ENCODE data around the gene PGM2.

PGM2 gene

DNA sequence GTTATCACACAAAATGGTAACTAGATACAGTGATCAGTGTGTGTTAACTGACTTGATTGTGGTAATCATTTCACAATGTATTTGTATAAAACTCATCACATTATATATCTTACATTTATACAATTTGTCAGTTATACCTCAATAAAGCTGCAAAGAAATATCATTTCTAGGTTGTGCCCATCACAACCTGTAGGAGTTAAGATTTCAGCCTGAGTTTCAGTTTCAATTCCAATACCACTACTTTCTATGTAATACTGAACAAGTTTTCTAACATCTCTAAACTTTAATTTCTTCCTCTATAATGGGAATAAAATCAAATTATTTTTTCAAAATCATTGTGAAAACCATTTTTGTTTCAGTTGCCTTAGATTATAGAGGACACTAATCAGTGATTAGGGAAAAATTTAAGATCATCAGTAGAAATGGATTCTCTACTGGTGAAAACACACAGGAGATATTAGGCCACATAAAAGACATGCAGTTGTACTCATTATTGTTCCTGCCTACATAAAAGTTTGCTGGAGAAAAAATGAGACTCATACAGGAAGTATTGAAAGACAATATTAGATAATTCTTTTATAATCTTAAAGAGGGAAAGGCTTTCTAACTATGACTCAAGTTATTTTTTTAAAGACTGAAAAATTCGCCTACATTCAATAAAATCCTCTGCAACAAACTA lies 46.0 kb downstream of the PGM2 start:
- no peak for DNase-seq (ENCODE audit: extremely low read depth, low read depth)
- no peak overlapping the region for H3K4me3 ChIP-seq (replicated peaks; ENCODE audit: low read depth, low read length)
- TF ChIP-seq, protein P1, sequence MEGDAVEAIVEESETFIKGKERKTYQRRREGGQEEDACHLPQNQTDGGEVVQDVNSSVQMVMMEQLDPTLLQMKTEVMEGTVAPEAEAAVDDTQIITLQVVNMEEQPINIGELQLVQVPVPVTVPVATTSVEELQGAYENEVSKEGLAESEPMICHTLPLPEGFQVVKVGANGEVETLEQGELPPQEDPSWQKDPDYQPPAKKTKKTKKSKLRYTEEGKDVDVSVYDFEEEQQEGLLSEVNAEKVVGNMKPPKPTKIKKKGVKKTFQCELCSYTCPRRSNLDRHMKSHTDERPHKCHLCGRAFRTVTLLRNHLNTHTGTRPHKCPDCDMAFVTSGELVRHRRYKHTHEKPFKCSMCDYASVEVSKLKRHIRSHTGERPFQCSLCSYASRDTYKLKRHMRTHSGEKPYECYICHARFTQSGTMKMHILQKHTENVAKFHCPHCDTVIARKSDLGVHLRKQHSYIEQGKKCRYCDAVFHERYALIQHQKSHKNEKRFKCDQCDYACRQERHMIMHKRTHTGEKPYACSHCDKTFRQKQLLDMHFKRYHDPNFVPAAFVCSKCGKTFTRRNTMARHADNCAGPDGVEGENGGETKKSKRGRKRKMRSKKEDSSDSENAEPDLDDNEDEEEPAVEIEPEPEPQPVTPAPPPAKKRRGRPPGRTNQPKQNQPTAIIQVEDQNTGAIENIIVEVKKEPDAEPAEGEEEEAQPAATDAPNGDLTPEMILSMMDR (IDR thresholded peaks at IDR 0.05; ENCODE audit: low read depth, low read length, missing control alignments) = no peak

DNA sequence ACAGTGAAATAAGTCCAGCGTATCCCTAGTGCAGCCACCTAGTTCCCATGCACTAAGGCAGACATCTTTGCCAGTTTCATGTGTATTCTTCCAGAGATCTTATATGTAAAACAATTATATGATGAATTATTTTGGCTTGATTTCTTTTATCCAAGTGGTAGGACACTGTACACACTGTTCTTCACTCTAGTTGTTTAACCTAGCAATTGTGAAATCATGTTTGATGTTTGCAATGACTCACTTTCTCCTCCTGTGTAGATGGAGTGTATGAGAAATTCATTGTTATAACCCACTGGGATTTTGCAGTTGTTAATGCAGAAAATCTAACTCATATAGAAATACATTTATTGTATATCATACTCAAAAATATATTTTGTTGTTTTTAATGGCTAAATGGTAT lies 46.9 kb downstream of the PGM2 start:
- H3K4me3 ChIP-seq (replicated peaks; ENCODE audit: low read depth, low read length) = no peak overlapping the region
- TF ChIP-seq, protein P1 (IDR thresholded peaks at IDR 0.05; ENCODE audit: low read depth, low read length, missing control alignments) = no peak
- DNase-seq (ENCODE audit: extremely low read depth, low read depth) = no peak

DNA sequence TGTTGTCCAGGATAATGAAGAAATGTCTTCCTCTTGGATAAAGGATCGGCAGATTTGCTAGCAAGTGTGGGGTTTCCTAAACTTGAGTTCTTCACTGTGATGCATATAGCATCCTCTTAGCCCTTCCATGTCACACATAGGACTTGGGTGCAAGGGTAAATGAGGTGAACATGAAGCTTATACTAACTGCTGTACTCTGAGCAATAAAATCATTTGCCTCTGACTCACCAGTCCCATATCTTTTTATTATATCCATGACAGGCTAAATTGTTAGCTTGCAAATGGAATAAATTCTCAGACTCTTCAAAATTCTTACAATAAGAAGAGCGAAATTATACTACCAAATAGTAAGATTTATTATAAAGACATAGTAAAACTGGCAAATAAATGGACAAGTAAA lies 49.7 kb downstream of the PGM2 start:
- no peak overlapping the region for H3K4me3 ChIP-seq (replicated peaks; ENCODE audit: low read depth, low read length)
- DNase-seq (ENCODE audit: extremely low read depth, low read depth) = no peak
- TF ChIP-seq, protein P1 (IDR thresholded peaks at IDR 0.05; ENCODE audit: low read depth, low read length, missing control alignments) = no peak

DNA sequence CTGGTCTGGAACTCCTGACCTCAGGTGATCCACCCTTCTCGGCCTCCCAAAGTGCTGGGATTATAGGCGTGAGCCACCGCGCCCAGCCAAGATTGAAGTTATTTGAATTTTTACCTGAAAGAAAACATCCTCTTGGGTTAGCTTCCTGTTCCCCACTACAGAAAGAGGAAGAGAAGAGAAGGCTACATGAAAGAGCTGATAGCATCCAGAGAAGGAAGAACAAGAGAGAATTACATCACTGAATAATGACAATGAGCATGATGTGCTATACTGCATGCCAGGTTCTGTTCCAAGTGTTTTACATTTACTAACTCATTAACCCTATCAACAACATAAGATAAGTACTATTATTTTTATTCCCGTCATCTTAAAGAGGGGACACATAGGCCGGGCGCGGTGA lies 52.9 kb downstream of the PGM2 start:
- DNase-seq (ENCODE audit: extremely low read depth, low read depth) = no peak
- no peak overlapping the region for H3K4me3 ChIP-seq (replicated peaks; ENCODE audit: low read depth, low read length)
- TF ChIP-seq, protein P1 (IDR thresholded peaks at IDR 0.05; ENCODE audit: low read depth, low read length, missing control alignments) = no peak

DNA sequence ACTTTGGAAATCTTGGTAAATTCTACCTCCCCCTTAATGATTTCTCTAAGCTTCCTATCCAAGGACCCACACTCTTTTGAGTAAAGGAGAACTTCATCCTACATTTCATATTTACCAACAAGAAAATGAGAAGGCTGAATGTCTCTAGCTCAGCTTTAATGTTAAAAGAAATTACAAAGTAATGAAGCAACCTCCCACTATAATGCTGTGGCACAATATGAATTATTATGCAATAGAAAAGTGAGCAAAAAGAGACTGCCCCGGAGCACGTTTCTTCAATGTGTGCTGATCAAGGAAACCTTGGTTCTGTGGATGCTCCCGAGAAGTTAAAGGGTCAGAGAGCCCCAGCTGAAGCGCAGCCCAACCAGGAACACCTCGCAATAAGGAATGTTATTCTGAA lies 55.3 kb downstream of the PGM2 start:
- TF ChIP-seq, protein P1 (IDR thresholded peaks at IDR 0.05; ENCODE audit: low read depth, low read length, missing control alignments) = no peak
- no peak overlapping the region for H3K4me3 ChIP-seq (replicated peaks; ENCODE audit: low read depth, low read length)
- no peak for DNase-seq (ENCODE audit: extremely low read depth, low read depth)

DNA sequence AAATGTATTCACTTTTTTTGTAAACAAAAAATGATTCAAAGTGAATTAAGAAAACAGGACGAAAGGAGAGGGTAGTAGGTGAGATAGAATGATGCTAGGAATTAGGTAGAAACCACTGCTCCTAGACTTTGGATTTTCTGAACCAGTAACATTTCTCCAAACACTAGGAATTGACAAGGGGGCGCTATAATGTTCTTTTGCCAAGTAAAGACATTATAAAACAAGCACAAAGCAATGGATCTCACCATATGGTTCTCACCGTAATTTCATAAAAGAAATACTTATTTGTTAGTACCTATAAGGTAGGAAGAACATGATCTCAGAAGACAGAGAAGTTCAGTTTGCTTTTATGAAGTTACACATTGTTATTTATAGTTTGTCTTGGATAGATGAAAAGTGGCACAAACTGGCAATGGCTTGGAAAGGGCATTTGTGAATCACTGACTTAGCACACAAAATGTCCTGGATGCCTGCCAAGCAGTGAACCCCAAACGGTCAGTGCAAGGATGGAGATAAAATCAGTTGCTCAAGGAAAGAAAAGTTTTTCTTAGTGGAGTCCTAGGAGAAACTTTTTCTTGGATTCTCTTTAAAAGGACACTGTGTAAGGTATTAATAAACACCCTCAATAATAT lies 56.3 kb downstream of the PGM2 start:
- TF ChIP-seq, protein P1 (IDR thresholded peaks at IDR 0.05; ENCODE audit: low read depth, low read length, missing control alignments) = no peak
- no peak overlapping the region for H3K4me3 ChIP-seq (replicated peaks; ENCODE audit: low read depth, low read length)
- no peak for DNase-seq (ENCODE audit: extremely low read depth, low read depth)

All from HFF-Myc (cell line).